ENCODE data around the gene SLC3A2.

The SLC3A2 gene

GRCh38 chr11:62847767-62848314 is 32.9 kb upstream of the SLC3A2 start:
- TF ChIP-seq GATA2 (IDR thresholded peaks at IDR 0.05; ENCODE audit: low read depth, low read length) (no peak), GATA3 (IDR thresholded peaks at IDR 0.05; ENCODE audit: low read depth, low read length) (no peak)

DNA sequence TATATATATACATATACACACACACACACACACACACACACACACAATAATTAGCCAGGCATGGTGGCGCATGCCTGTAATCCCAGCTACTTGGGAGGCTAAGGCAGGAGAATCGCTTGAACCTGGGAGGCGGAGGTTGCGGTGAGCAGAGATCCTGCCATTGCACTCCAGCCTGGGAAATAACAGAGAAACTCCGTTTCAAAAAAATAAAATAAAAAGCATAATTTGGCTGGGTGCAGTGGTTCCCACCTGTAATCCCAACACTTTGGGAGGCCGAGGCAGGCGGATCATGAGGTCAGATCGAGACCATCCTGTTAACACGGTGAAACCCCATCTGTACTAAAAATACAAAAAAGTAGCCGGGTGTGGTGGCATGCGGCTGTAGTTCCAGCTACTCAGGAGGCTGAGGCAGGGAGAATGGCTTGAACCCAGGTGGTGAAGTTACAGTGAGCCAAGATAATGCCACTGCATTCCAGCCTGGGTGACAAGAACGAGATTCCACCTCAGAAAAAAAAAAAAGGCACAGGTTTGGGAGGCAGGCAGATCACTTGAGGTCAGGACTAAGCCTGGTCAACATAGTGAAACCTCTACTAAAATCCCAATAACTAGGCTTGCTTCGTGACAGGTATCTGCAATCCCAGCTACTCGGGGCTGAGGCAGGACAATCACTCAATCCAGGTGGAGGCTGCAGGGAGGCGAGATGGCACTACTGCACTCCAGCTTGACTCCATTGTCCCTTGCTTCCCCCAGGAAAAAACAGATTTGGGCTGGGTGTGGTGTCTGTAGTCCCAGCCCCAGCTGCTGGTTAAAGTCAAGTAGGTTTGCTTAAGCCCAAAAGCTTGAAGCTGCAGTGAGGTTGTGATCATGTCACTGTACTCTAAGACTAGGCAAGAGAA is 29.5 kb upstream of the SLC3A2 start:
- TF ChIP-seq GATA3 (IDR thresholded peaks at IDR 0.05; ENCODE audit: low read depth, low read length) (no peak), GATA2 (IDR thresholded peaks at IDR 0.05; ENCODE audit: low read depth, low read length) (no peak)

DNA sequence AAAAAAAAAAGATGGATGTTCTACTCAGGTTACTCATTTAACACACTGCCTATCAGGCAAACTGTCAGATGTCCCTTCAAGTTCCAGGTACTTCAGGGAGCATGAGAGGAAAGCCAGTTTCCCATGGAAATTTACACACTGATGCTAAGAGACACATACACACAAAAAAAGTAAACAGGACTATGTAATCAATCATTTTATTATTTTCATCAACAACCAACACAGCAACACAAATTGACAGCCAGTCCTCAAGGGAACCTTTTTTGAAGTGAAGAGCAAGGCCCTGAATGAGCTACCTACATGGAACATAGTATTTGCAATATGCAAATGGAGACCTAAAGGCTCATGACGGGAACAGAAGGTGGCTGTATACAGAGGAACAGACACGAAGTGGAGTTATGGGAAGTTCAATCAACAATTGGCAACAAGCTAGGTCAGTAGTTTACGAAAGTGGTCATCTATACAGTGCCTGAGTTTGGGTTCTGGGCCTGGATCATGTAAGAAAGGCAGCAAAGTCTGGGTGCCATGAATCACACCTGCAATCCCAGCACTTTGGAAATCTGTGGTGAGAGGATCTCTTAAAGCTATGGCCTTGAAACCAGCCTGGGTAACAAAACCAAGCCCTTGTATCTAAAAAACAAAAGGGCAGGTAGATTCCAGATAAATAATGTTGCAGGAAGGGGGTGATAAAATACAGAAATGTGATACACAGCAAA is 28.7 kb upstream of the SLC3A2 start:
- TF ChIP-seq GATA2 (IDR thresholded peaks at IDR 0.05; ENCODE audit: low read depth, low read length): no peak
- no peak for TF ChIP-seq GATA3 (IDR thresholded peaks at IDR 0.05; ENCODE audit: low read depth, low read length)

DNA sequence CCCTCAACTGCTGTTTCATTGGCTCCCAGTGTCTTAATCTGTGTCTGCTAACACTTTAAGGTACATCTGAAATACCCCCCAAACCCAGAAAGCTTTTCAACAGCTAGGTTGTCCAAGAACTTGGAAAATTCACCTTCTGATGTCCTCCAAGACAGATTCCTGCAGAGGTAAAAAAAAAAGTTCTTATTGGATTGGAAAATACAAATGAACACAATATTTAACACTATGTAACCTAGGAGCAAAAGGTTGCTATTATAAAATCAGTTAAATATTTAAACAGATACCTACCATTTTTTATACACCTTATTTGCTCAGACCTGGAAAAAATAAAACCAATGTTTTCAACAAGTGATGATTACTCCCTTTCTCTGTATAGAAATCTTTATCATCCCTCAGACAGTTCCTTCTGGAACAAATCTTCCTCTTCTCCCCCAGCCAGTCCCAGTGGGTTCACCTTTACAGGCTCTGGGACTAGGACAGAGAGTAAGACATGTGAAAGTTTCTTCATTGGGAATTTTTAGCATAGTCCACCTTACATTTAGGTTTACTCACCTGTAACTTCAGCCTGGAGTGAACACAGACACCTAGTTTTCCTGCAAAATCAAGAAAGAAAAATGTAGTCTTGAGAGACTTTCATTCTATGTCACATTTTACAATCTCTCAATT is 28.0 kb upstream of the SLC3A2 start:
- TF ChIP-seq GATA3 (IDR thresholded peaks at IDR 0.05; ENCODE audit: low read depth, low read length): no peak
- no peak for TF ChIP-seq GATA2 (IDR thresholded peaks at IDR 0.05; ENCODE audit: low read depth, low read length)

DNA sequence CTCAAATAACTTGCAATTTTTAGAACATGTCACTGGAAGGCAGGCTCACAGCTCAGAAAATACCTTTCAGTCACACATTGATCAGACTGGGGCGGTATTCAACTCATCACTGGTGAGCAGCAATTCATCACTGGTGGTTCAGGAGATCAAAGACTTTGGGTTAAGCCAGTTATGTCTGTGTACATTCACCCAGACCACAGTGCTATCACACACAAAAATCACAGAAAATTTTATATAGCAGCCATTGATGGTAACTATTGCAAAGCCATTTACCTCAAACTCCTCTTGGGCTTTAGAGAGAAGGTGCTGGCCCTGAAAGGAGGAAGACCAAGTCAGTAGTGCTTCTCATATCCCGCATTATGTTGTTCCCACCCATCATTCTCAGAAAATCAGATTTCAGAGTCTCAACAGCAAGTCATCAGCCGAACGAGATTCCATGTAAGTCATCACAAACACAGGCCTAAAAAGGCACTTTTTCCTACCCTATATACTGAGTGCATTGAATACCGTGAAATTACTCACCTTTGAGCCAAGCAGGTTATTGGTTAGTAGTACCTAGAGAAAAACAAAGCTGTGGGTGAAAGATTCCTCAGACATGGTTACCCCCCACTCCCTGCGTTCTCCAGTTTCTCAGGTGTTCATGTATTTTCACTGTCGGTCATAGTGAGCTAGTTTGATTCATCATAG is 27.3 kb upstream of the SLC3A2 start:
- TF ChIP-seq GATA2 (IDR thresholded peaks at IDR 0.05; ENCODE audit: low read depth, low read length) (no peak), GATA3 (IDR thresholded peaks at IDR 0.05; ENCODE audit: low read depth, low read length) (no peak)

DNA sequence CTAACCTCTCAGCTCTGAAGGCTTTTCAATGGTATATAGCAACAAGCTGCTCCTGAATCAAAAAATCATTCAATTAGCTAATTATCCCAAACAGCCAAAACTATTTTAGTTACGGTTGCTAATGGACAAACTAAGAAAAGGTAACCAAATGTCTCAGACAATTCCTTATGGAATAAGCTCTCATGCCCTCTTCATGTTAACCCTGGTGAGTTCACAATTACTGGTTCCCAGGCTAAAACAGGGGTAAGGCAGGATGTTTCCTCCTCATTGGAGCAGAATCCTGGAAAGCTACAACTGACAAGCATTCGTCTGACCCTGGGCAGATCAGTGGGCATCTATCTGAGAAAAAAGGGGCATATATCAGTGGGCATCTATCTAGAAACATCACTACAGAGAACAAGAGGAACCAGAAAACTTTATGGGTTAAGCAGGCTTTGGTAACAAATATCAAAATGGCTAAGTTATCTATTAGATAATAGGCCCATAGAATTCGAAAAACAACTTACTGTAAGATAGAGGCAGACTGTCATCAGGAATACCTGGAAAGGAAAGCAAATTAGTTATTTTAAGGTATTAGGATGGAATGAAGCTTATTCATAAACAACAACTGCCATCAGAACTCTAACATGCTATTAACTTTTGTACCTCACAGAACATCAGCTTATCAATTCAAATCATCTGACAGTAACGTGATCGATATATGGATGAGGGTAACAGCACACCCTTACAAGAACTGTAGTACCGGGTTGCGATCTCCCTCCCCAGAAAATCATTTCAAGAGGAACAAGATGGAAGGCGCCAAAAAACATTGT is 26.5 kb upstream of the SLC3A2 start:
- TF ChIP-seq GATA2 (IDR thresholded peaks at IDR 0.05; ENCODE audit: low read depth, low read length): no peak; the same call in 1 of the 2 replicates
- no peak for TF ChIP-seq GATA3 (IDR thresholded peaks at IDR 0.05; ENCODE audit: low read depth, low read length)

DNA sequence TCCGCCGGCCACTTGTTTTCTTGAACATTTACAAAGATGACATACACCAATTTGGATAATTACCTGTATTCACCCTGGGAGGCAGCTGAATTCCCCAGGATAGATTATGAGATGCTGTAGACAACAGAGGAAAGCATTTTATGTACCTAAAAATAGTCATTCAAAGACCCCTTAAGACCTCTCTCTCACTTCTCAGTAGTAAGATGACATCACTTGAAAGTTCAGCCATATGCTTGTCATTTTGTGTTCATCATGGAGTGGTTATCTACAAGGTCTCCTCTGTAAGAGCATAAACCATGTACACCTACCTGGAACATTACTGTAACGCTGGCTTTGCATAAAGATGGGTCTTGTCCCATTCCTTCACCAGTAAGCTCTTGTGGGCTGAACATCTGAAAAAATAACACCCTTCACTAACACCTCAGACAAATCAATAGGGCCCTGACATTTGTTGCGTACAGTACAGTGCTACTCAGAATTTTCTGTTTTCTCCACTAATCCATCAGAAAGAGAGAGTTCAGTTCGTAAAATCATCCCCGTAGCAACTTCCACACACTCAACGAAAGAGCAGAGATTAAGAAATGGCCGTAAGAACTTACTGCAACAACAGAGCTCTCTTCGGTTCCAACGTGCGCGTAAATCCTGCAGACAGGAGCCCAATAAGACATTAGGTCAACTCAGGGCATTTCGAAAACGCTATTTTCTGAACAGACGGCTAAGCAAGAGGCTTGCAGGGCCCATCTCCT is 25.7 kb upstream of the SLC3A2 start:
- TF ChIP-seq GATA3 (IDR thresholded peaks at IDR 0.05; ENCODE audit: low read depth, low read length) (no peak), GATA2 (IDR thresholded peaks at IDR 0.05; ENCODE audit: low read depth, low read length) (no peak)

DNA sequence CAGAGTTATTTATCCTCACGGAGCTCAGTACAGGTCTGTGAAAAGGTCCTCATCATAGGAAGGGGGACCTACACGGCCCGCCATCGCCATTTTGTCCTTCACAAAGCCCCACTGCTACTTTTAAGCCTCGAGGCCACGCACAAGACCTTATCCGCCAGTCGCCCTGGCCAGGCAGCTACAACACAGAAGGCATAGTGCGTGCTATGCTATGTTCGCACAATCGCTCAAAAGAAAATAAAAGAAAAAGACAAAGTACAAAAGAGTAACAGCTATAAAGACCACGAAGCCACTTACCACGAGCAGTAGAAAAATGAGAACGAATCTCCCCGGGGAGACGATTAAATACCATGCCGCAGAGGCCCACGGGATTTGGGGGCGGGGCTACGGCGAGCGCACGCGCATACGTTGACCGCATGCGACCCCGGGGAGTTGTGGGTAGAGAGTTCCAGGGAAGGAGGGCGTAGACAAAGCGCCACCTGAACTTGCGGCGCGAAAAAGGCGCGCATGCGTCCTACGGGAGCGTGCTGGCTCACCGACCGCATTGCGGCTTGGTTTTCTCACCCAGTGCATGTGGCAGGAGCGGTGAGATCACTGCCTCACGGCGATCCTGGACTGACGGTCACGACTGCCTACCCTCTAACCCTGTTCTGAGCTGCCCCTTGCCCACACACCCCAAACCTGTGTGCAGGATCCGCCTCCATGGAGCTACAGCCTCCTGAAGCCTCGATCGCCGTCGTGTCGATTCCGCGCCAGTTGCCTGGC is 24.9 kb upstream of the SLC3A2 start:
- no peak for TF ChIP-seq GATA3 (IDR thresholded peaks at IDR 0.05; ENCODE audit: low read depth, low read length)
- TF ChIP-seq GATA2 (IDR thresholded peaks at IDR 0.05; ENCODE audit: low read depth, low read length): peak; percentile 5; the same call in 1 of the 2 replicates

GRCh38 chr11:62856333-62856895 is 24.3 kb upstream of the SLC3A2 start:
- TF ChIP-seq GATA3 (IDR thresholded peaks at IDR 0.05; ENCODE audit: low read depth, low read length) (no peak), GATA2 (IDR thresholded peaks at IDR 0.05; ENCODE audit: low read depth, low read length) (no peak; the same call in 1 of the 2 replicates)

GRCh38 chr11:62857541-62857982 is 23.1 kb upstream of the SLC3A2 start:
- TF ChIP-seq GATA3 (IDR thresholded peaks at IDR 0.05; ENCODE audit: low read depth, low read length): no peak
- no peak for TF ChIP-seq GATA2 (IDR thresholded peaks at IDR 0.05; ENCODE audit: low read depth, low read length)

DNA sequence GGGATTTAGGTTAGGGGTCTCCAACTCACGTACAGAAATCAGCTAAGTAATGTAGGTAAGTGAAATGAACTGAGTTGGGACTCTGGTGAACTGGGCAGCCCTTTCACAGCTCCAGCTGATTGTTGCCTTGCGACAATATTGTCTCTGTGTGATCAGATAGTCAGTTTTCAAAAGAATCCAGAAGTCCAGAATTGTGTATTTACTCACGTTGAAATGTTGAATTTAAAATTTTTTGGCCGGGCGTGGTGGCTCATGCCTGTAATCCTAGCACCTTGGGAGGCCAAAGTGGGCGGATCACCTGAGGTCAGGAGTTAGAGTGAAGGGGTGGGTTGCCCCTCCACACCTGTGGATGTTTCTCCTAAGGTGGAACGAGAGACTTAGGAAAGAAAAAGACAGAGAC is 22.5 kb upstream of the SLC3A2 start:
- no peak for TF ChIP-seq GATA2 (IDR thresholded peaks at IDR 0.05; ENCODE audit: low read depth, low read length)
- TF ChIP-seq GATA3 (IDR thresholded peaks at IDR 0.05; ENCODE audit: low read depth, low read length): no peak
